ENCODE measurements around the gene PTPRK.
A peak's percentile ranks its signal among the peaks of the same experiment; 100 is the strongest.

The PTPRK gene

DNA sequence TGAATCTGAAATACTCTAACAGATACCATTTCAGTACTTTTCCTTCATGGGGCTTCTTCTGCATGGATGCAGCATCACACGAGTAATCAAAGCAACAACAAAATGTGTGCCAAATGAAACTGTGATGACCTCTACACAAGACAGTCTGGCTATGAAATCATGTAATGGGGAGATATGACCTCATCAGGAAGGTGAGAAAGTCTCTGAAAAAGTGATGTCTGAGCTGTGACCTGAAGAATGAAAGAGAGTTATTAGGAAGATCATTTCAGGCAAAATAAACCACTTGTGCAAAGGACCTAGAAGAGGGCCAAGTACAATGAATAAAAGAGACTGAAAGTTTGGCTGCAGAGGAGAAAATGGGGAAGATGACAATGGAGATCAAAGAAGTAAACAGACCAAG lies 182.8 kb downstream of the PTPRK start:
- DNase-seq, result no peak

DNA sequence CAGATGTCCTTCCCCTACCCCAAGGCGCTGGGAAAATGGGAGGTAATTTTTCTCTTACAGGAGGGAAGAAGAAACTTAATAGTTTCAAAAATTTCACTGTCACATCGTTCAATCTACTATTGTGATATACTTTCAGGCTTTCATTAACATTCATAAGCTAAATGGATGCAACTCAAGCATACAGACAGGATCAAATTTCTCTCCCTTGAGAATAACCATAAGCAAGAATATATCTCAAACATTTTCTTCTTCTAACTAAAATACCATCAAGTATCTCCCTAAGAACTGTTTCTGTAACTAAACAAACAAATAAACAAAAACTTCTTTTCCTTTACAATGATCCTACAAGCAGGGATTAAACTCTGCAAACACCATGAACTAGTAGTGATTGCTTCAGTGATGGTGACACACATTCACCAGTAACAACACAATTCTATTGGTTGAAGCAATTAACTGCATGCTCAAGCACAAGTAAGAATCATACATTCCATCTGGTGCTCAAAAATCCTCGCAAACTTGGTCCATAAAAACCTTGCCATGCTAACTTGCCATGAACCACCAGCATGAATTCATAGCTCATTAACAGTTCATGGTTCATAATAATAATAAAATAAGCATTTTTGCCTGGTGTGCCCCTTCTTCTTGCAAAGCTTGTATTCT lies 183.8 kb downstream of the PTPRK start:
- DNase-seq, result no peak

DNA sequence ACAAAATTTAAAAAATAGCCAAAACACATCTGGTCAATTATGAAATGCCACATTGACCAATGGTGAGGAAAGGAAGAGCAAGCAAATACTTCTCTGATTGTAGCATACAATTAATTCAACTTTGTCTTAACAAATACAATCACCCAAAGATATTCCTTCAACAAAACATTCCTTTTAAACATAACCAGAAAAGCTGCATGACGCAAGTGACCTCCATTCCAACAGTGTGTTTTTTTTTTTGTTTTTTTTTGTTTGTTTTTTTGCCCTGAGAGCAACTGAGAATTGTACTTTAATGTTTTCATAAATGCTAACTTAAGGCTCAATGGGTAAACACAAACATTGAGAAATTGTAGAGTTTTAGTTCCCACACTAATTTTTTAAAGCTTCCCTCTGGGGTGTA lies 184.4 kb downstream of the PTPRK start:
- no peak for DNase-seq

DNA sequence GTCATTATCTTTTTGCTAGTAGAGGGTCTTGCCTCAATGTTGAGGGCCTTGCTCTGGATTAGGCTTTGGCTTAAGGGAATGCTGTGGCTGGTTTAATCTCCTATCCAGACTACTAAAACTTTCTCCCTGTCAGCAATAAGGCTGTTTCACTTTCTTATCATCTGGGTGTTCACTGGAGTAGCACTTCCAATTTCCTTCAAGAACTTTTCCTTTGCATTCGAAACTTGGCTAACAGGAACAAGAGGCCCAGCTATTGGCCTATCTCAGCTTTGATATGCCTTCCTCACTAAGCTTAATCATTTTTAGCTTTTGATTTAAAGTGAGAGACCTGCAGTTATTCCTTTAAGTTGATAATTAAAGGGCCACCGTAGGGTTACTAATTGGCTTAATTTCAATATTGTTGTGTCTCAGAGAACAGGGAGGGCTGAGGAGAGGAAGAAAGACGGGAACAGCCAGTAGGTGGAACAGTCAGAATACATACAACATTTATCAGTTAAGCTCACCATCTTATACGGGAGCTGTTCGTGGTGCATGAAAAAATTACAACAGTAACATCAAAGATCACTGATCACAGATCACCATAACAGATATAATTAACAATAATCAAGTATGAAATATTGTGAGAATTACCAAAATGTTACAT lies 186.7 kb downstream of the PTPRK start:
- DNase-seq, result no peak

DNA sequence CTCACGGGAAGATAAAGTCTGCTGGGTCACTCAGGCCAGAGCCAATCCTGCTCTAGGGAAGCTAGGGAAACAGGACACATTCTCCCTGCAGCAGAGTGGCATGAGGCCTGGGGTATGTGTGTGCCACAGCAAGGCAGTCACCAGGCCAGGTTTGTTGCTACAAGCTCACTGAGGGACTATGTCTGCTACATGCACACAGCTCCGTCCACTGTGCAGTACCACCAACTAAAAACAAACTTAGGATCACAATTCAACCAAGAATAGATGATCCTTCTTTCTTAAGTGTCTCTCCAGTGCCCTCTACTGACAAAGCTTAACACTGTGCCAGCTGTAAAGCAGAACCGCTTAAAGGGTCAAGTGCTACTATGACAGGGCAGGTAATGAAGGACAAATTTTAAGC lies 192.5 kb downstream of the PTPRK start:
- peak; percentile 64 for DNase-seq

DNA sequence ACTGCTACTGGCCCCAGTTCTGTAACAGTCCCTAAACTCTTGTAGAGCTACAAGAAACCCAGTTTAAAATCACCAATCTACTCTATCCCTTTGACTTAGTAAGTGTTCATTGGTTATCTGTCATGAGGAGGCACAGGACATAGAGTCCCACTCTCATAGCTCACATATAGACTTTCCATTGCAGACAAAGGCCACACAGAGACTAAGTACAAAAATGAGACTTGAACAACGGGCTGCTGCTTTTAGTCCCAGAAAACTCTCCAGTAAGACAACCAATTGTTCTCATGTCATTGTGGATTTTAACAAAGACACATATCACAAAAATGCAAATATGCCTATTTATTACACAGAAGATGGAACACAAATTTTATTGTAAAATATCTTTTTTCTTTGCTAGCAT lies 197.4 kb downstream of the PTPRK start:
- no peak for DNase-seq

DNA sequence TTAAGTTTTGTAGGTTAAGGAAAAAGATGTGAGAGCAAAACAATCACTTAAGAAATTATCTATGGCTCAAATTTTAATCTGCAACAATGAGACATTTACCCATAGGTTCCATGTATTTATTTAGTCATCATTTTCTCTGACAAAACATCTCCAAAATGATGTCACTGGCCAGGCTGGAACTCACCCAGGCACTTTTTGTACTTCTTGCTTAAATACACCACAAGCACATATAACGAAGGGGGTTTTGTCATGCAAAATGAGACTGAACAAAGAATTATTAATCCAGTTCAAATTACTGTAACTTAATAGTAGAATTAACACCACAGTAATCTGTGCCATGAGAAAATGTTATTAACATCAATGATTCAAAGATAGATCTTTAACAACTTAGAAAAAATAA lies 200.5 kb downstream of the PTPRK start:
- DNase-seq, result no peak

DNA sequence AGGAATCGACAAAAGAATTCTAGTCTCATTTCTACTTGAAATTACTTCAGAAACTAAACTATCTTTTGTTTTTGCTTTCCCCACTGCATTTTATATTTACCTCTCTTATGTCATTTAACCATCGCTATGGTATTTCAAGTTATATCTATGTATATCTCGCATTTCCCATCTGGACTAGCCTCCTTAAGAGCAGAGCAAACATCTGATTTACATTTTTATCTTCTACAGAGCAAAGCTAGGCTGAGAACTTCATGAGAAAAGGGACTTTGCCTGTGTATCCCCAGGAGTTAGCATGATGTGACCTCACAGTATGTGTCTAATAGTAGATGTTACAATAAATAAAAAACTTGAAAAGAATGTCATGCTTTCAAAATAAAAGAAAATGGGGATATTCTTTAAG lies 201.2 kb downstream of the PTPRK start:
- DNase-seq, result no peak

DNA sequence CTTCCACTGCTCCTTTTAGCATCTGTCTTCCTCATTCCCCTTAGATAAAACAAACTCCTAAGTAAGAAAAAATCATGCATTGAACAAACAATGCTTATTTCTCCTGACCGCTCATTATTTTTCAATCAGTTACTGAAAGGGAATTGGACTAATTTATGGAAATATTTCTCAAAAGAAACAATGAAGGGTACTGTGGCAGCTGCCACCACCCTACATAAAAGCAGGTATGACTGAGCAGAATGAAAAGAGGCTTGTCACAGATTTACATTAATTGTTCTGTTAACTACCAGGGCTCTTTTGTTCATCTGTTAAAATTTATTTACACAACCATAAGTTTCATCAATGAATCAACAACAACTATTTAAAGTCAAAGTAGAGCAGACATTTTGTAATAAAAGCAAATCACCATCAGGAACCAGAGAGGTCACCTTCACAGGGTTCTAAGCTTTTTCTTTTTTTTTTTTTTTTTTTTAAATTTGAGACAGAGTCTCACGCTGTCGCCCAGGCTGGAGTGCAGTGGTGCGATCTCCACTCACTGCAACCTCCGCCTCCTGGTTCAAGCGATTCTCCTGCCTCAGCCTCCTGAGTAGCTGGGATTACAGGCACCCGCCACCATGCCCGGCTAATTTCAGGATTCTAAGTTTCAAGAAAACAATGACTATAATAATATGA lies 204.0 kb downstream of the PTPRK start:
- DNase-seq, result no peak

DNA sequence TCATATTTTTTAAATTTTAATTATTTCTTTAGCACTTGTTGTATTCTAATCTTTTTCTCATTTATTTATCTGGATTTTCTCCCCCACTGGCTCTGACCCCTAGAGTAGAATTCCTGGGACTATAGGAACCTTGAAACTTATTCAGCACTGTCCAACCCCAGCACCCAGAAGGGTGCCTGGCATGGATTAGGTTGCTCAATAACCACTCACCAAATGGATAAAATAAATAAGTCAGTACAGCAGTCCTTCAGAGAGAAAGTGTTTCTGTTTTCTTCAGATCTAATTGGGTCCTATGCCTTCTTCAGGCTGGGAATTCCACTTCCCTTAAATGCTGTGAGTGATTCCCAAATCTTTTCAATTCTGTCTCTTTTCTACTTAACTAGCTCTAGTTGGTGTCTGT lies 206.2 kb downstream of the PTPRK start:
- no peak for DNase-seq

DNA sequence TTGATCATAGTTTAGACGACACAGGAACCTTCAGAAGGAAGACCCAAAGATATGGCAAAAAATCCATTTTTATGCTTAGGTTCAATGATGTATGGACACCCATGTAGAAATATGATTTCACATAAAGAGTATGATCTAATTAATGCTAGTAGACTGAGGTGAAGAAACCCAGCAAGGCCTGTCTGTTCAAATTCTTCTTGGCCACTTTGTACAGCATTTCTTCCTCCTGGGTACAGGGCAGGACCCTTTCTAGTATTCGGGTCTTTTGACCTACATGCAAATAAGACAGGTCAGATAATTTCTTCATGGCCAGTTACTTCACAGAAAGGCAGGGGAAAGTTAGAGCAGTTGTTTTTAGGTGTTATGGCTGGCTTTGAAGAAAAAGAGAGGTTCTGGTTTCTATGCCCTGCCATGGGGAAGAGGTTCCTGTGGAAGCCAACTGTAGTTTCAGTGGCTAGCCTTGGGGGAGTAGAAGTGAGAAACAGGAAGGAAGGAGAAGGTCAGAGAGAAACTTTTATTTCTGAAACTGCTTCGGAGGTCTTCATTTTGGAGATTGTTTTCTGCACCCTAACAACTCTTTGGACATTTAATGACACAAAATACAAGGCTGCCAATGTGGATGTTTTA lies 208.3 kb downstream of the PTPRK start:
- no peak for DNase-seq

DNA sequence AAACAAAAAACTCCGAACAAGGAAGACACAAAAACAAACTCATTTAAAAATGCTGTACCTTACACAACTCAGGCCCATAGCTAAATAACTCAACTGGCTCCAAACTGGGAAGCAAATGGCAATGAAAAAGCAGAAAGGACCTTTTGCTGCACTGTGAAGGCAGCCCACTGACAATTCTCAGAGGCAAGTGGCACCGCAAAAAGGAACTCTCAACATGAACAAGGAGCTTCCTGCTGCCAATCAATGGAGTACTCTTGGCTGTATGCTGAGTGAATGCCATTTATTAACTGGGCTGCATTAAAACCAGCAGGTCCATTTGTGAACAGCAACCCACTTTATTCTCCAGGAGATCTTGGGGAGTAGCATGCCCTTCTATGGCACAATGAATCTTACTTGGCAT lies 209.9 kb downstream of the PTPRK start:
- no peak for DNase-seq

DNA sequence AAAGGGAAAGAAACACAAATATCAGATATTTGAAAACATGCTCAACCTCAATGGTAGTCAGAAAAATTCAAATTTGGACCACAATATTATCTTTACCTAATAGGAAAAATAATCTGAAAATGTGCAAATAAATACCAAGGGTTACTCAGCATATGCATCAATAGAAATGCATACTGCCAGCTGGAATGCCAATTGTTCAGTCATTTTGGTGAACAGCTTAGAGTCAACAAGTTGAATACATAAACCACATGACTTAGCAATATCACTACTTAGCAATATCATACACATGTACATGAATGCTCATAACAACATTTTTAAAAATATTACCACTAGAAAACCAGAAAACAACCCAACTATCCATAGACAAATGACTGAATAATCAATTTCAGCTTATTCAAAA lies 212.7 kb downstream of the PTPRK start:
- DNase-seq, result no peak

DNA sequence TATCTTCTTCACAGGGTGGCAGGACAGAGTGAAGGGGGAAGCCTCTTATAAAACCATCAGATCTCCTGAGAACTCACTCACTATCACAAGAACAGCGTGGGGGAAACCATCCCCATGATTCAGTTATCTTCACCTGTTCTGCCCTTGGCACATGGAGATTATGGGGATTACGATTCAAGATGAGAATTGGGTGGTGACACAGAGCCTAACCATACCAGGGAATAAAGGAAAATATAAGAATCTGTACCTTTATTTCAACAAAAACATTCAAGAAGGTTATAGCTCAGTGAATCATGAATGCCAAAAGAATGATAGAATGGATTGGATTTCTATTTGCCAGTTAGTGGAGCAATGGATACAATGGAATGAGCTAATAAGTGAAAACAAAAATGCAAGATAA lies 214.4 kb downstream of the PTPRK start:
- no peak for DNase-seq

DNA sequence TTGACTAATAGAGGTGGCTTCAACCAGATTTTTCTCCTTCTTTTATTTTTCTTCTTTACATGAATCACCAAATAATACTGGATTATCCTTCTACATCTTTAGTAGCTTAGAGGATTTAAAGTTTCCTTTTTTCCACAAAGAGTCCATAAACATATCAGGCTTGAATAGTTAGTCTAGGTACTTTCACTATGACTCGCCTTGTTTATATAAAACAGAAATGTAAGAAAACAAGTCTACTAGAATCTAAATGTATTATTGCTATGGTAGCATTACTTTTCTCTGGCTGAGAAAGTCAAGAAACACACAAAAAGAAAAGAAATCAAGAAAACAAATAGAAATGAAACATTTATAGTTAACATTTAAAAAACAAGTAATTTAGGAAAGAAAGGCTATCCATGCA lies 215.2 kb downstream of the PTPRK start:
- DNase-seq, result no peak

DNA sequence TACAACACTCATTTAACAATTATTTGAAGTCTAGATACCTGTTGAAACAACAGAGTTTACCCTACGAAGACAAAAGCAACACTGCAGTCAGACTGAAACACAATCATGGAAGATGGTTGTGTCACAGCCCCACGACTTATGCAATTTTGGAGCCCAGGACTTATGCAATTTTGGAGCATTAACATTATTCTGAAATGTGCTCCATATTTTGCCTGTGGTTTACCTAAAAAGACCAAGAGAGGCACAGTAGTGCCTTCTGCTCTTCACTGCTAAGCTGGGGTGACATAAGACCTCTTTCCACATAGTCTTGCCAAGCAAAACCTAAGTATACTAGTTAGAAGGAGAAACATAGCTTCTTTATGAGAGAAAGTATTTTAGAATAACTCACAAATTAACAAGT lies 216.5 kb downstream of the PTPRK start:
- no peak for DNase-seq

DNA sequence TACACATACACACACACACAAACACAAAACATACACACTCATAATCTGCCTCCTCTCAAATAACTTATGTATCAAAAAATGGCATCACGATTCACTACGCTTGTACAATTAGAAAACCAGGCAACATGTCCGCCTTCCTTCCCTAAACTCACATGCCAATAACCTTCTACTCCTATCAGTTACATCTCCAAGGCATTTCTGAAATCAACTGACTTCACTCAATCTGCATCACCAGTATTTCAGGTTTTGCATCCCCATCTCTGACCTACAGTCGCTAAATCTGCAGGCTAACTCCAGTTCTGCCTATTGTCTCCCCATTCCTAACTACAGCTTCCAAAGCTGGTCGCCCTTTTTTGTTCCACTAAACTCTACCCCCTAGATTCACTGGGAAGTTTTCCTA lies 217.5 kb downstream of the PTPRK start:
- DNase-seq, result no peak

DNA sequence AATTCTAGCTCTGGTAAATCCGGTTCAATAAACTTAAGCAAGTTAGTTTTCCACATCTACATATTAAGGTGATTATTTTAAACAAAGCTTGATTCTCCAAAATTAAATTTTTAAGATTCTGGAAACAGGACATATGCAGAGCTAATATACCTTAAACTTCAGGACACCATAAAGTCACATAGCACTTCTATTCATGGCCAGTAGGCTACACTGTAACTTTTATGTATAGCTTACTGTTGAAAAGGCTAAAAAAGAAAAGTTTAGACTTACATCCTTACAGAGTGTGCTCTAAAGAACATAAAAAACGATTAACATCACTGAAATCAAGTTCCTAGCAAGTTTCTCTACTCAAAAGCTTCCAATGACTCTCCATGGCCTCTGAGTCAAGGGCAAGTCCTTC lies 224.7 kb downstream of the PTPRK start:
- DNase-seq, result no peak

DNA sequence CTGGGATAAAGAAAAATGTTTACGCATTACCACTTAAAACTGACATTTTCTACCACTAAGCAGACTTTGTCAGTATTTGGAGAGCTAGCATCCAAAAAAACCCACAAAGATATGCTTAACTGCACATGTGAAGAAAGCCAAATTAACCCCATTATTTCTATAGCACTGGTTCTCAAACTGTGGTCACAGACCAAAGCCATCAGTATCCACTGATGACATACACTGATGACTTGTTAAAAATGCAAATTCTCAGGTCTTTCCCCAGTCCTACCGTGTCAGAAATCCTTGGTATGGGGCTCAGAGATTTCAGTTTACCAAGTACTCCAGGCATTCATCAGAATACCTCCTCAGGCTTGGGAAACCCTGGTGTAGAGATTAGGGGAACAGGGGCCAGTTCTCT lies 230.2 kb downstream of the PTPRK start:
- DNase-seq, result no peak

DNA sequence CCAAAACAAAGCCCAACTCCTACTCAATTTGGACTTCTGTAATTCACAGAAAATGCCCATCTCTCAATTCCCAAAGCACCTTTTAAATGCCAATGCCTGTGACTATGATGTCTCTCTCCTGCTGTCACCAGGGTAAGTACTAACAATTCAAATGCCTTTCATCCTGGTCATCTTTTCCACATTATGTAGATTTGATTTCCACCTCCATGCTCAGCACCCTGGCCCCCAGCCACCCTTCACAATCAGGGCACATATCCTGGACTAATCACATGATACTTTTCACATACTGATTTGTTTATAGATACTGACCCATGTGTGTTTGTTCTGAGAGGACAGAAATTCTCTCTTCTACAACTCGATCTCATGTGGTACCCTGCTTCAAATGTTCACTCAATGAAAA lies 236.3 kb downstream of the PTPRK start:
- DNase-seq, result no peak

DNA sequence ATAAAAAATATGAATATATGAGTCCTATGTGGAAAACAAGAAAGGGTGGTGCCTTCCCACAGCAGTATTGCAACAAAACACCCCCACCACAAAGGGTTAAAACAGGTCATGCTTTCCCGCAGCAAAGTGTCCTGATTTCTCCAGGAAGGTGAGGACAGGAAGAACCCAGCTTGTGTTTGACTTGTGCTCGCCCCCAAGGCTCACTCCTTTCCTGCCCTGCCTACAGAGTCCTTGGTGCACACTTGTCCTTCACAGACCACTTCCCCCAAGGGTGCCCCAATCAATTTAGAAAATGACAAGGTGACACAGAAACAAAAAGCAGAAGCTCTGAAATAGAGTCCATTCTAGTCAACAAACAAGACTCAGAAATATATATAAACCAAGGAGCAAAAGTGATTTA lies 237.4 kb downstream of the PTPRK start:
- DNase-seq, result no peak

DNA sequence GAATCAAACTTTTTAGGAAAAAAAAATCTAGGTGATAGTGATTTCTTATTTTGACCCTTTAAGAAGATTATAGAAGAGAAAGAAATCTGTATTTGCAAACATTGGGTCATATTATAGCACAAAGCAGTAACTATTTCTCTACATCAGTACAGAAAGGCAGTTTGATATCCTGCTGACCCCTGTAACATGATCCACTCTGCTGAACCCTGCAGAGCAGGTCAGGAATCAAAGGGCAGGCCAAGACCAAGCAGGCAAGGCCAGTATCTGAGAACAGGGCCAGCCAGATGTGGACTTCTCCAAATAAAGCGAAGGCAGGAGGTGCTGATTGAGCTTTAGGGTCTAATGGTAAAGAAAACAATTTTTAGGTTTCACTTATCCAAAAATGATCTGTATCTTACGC lies 239.4 kb downstream of the PTPRK start:
- DNase-seq, result no peak

DNA sequence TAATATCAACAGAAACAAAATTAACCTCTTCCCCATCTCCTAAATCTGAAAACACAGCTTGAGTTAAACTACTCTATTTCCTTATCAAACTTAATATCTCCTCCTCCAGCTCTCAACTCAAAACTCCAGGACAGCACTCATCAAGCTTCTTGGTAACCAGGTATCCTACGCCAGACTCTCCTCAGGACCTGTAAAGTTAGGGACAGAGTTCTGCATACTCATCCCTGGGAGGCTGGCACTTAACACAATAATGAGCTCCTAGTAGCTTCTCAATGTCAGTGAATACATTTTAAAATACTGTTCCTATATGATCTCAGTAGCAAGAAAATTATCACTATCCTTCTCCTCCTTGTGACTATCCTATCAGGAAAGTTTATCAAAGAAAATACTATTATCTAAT lies 240.3 kb downstream of the PTPRK start:
- DNase-seq, result no peak

DNA sequence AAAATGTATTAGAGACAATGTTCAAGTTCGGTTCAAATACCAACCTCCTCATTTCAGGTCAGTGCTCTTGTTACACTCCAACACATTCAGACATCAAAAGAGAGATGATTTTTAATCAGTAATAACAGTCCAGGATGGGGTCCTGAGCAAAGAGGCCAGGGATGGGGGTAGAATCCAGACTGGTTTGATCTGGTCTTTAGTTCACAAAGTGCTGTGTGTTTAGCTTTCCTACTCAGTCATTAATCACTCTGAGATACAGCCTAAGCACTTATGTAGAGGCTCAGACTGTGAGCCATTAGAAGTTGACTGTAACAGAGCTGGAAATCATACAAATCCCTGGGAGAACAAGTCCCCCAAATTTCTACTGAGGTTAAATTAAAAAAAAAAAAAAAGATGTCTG lies 241.6 kb downstream of the PTPRK start:
- no peak for DNase-seq
